A549 (cell line): Measurements from ENCODE around the gene EEIG1.

Experiments
- POLR2A ChIP-seq: IDR thresholded peaks from 2 replicates; pipeline ENCODE4 v1.6.1; 2012; ENCODE audit warnings: mild to moderate bottlenecking, low read length
- TF ChIP-seq, protein P1 (sequence below): fragments of 150-350 bp; IDR thresholded peaks from 2 replicates; pipeline ENCODE4 v1.6.1; 2014; ENCODE audit warnings: low read depth, mild to moderate bottlenecking, low read length
- TF ChIP-seq, protein P2 (sequence below): fragments of >200 bp; sonication (Bioruptor Twin); formaldehyde crosslinking; IDR thresholded peaks from 3 replicates; pipeline ENCODE4 v1.5.1; 2016

- TF ChIP-seq, protein P1, sequence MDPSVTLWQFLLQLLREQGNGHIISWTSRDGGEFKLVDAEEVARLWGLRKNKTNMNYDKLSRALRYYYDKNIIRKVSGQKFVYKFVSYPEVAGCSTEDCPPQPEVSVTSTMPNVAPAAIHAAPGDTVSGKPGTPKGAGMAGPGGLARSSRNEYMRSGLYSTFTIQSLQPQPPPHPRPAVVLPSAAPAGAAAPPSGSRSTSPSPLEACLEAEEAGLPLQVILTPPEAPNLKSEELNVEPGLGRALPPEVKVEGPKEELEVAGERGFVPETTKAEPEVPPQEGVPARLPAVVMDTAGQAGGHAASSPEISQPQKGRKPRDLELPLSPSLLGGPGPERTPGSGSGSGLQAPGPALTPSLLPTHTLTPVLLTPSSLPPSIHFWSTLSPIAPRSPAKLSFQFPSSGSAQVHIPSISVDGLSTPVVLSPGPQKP: no peak
- TF ChIP-seq, protein P2, sequence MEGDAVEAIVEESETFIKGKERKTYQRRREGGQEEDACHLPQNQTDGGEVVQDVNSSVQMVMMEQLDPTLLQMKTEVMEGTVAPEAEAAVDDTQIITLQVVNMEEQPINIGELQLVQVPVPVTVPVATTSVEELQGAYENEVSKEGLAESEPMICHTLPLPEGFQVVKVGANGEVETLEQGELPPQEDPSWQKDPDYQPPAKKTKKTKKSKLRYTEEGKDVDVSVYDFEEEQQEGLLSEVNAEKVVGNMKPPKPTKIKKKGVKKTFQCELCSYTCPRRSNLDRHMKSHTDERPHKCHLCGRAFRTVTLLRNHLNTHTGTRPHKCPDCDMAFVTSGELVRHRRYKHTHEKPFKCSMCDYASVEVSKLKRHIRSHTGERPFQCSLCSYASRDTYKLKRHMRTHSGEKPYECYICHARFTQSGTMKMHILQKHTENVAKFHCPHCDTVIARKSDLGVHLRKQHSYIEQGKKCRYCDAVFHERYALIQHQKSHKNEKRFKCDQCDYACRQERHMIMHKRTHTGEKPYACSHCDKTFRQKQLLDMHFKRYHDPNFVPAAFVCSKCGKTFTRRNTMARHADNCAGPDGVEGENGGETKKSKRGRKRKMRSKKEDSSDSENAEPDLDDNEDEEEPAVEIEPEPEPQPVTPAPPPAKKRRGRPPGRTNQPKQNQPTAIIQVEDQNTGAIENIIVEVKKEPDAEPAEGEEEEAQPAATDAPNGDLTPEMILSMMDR: no peak
- TF ChIP-seq POLR2A: no peak
Observed at GRCh38 chr9:127985011-127985410, 4.2 kb upstream of the EEIG1 start.
